Measurements from ENCODE around the gene MST1.

Gene MST1

DNA sequence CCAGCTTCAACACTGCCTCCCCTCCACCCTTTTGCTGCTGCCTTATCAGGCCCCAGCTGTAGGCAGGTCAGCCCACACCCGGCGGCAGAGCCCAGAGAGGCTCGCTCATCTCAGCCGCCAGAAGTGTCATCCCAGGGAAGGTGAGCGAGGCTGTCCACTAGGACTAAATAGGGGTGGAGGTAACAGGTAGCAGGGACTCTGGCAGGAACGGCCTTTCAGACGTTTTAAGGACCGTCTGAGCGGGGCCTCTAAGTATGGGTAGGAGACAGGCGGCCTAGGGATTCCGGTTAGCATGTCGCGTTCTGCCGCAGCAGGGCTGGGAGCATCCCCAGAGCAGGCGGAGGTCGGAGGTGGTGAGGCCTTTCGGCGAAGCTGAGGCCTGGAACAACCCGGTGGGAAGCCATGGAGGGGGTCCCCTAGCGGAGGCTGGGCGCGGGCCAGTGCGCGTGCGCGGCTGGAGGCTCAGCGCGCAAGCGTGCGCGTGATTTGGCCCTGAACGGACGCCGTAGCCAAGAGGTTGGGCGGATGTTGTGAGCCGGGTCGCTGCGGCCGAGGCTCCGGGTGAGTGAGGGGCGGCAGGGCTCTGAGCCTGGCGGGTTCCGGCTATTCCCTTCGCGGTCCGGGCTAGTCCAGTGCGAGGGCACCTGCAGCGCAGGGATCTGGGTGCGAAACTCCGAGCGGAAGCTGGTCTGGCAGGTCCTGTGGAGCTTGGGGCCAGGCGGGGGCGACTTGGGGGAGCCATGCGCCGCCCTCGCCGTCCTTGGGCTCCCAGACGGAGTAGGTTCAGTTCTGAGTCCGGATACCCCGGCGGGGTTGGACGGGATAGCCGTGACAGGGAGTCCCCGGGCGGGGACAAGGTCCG is at the start of gene MST1, which contains the start of gene RNF123:
Gene MST1 (minus strand): TSS at position 429 of the 862 bp plus-strand sequence. CDS start 783 bp downstream, outside the sequence.
Gene RNF123 (plus strand): TSS at position 512 of the 862 bp plus-strand sequence. CDS start 1,609 bp downstream, outside the sequence.
- peak; percentile 73 to 81 for ATAC-seq

DNA sequence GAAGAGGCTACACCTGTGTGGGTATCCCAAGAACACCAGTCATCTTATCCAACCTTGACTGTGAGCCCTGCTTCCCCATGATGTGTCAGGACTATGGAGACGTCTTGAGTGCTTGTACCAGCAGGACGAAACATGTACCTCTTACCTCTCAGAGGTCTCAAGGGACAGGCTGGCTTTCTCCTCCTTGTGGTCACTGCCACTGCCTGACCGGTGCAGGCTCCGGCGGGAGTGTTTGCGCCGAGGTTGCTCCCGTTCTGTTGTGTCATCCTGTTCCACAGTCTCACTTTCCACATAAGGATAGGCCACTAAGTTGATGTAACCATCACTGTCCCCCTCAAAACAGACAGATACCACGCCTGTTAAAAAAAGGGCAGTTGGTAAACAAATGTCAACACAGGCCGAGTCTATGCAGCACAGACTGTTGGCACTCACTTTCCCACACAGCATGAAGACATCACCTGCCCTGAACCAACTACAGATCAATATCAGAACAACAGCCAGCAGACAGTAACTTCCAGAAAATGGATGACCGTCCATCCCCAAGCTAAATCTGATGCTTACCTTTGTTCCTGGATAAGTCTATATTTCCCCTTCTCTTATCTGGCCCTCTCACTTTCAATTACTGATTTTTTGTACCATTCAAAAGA is 48.9 kb upstream of the MST1 start:
- ATAC-seq = no peak

DNA sequence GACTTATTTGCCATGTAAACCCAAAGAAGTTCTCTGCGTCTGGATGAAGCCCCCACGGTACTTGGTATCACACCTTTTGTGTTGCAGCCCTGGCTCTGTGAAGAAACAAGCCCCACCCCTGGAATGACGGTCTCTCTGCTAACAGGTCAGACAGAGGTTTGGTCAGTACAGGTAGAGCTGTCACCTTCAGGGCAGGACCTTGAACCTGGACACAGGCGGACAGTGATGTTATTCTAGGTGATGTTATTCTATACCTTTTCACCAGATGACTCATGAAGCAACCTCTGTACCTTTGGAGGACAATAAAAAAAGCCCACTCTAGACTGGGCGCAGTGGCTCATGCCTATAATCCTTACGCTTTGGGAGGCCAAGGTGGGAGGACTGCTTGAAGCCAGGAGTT is 45.5 kb upstream of the MST1 start:
- ATAC-seq = no peak

DNA sequence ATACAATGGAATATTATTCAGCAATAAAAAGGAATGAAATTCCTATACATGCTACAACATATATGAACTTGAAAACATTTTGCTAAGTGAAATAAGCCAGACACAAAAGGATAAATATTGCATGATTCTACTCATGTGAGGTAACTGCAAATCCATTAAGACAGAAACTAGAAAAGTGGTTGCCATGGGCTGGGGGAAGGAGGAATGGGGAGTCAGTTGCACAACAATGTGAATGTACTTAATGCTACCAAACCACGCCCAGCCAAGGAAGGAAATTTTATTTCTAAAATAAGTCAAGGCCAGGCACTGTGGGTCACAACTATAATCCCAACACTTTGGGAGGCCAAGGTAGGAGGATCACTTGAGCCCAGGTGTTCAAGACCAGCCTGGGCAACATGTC is 44.3 kb upstream of the MST1 start:
- no peak for ATAC-seq

DNA sequence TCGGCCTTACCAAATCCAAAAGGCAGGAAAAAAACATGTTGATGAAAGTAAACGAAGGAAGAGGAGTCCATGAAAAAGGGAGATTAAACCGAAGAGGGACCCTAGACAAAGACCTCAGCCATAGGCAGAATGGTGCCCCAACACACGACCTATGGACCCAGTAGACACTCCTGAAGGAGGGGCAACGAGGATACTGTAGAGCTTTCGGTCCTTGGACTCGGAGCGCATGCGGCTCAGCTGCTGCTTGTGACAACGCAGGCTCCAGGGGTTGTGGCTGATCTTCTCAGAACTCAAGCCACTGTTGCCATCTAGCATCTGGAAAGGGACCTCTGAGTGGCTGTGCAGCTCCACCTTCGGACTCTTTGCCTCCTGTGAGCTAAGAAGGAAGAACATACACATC is 43.3 kb upstream of the MST1 start:
- ATAC-seq = no peak

DNA sequence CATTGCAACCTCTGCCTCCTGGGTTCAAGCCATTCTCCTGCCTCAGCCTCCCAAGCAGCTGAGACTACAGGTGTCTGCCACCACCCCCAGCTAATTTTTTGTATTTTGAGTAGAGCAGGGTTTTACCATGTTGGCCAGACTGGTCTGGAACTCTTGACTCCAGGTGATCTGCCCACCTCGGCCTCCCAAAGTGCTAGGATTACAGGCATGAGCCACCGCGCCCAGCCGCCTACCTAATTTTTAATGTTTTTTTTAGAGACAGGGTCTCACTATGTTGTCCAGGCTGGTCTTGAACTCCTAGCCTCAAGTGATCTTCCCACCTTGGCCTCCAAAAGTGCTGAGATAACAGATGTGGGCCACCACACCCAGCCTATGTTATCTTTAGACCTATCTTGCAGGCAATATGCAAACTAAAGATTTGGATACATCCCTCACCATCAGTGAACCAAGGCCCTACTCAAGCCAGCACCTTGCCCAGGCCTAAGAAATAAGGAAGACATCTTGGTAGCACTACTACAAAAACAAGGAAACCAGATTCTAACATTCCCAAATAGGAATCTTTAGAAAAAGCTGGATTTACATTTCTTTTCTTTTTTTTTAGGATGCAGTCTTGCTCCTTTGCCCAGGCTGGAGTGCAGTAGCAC is 40.8 kb upstream of the MST1 start:
- ATAC-seq = no peak

DNA sequence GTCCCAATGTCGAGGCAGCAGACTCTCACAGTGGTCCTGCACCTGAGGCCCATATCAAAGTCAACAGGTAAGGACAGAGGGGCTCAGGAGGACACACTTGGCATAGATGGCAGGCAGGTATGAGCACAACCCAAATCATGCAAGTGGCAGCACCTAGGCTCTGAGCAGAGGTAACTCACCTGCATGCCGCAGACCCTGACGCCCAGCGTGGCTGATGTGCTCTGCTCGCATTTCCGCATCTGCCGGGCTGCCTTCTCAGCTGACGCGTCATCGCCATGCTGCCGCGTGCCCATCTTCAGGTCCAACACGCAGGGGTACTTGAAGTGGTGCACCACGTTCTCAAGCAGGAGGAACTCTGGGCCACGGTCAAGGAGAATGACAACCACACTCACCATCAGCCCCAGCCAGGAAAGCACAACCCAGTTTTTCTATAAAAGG is 38.7 kb upstream of the MST1 start:
- no peak for ATAC-seq

DNA sequence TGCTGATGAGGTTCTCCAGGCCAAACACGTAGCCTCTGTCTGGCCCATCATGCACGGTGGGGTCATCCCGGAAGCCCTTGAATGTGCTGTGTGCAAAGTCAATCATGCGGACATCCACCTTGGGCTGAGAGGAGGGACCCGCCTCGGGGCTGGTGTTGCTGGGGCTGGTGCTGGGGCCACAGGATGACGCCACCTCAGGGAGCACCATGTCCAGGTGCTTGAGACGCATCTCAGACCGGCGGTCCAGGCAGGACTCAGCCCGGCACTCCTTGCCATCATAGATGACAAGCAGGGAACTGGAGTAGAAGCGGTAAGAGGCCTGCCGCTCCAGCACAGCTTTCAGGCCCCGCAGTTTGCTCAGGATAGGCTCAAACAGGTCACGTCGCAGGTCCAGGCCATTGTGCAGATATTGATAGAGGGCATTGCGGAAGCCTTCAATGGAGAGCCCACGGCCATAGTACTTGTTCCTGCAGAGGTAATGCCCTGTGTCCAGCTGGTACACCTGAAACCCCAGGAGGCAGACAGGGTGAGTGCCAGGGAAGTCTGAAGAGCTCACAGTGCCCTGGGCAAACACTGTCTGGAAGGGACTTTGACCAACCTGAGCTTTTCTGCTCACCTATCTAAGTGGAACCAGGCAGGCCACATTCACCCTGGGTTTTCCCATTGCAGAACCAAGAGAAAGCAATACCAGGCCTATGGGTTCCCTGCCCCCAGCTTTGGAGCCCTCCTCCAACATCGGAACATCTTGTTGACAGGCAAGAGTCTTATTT is 38.1 kb upstream of the MST1 start:
- ATAC-seq = no peak

DNA sequence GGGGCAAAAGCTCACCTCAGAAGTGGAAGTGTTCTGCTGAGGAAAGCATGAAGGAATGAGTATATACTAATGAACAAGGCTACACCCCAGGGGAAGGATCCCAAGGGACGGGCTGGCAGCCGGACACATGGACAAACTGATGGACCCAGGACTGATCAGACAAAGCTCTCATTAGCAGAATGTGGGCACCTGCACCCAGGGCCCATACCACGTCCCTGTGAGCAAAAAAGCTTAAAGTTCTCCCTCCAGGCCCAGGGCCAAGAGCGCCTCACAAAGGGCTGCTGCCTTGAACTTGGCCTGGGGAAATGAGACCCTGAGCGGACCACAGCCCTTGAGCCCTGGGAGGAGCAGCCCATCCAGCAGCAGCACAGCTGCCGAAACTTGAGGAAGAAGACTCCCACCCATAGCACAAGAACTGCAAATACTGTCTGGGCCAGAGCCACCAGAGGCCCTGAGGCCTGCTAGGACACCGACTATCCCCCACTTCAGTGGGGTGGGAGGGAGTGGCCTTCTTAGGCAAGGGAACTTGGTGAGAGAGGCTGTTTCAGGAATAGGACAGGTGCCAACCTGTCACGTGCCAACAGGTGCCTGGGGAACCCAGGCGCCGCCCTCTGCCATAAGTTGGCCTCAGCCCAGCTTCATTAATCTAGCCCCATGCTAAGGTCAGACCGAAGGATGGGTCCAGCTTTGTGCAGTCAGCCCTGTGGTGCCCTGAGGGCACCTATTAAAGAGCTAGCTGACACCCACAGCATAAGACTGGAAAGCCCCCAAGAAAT is 36.8 kb upstream of the MST1 start:
- ATAC-seq = no peak

DNA sequence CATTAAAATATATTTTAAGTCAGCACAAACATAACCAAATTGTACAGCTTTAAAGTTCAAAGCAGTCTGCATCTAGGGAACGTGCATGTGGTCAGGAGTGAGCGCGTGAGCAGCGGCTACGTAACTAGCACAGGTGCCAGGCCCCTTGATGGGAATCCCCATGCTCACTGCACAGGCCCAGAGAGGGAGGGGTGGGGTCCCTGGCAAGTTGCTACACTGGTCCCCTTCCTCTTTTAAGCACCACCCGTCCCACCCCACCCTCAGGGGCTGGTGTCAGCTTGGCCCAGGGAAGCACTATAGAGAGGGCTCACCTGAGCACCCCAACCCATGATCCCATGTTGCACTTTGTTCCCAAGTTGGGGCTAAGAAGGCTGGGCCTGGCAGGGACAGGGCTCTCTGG is 35.3 kb upstream of the MST1 start:
- no peak for ATAC-seq

DNA sequence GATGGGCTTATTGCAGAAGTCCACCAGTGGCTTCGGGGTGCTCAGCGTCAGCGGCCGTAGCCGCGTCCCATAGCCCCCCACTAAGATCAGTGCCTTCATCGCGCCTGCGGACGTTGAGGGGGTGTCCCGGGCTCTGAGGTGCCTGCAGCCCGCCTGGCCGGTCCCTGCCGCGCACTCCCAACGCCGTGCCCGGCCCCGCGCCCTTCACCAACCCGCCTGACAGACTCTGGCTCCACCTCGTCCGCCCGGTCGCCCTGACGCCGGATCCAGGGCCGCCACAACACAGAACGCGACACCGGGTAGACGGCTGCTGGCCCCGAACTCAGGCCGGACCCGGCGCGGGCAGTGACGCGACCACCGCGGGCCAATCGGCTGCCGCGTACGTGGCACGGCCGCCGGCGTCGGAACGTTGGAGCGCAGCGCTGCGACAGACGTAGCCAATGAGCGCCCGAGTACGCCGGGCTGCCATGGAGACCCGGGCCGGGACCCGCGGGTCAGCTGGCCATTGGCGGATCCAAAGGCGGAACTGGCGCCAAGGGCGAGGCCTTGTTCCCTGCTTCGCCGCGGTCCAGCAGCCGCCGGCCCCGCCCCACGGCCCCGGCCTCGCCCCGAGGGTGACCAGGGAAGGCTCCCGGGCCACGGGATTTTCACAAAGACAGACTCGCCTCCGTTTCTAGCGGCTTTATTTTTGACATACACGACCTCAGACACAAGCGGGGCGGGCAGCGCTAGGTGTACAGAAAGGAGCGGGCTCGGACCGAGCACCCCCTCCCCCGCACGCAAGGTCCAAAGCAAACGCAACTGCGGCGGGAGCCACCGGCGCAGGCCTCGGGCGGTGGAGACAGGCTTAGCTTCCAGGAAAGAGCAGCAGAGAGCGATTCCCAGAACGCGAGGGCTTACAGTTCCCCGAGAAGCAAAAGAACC is 34.6 kb upstream of the MST1 start, which contains the start of gene GMPPB:
Gene GMPPB (minus strand): TSS at position 324 of the 924 bp plus-strand sequence. CDS start 225 bp downstream, at position 99.
- ATAC-seq = peak; percentile 86 to 87

DNA sequence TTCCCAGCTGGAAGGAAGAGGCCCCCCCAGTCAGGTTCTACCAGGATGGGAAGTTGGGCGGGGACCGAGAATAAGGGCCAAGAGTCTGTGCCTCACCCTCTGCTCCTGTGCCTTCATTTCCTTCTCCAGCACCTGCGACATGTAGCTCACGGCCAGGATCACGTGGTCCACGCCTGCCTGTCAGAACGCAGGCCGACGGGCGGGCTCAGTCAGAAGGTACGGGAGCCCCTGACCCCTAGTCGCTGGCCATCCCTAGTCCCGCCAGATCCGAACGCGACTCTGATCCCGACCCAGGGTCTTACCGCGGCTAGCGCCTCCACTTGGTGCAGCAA is 34.0 kb upstream of the MST1 start:
- peak; percentile 11 to 23 for ATAC-seq

DNA sequence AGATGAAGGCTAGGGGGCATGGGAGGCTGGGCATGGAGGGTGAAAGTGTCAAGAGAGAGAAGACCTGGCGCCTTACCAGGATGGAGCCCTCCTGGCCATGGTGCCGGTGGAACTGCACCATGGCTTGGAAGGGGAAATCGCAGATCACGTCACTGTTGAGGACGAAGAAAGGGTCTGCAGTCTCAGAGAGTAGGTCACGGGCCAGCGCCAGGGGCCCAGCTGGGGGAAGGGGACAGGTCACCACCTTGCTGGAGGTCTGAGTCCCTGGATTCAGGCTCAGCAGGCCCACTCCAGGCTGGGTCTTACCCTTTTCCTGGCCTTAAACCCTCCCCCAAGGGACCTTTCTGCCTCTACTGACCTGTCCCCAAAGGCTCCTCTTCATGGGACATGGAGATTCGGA is 33.6 kb upstream of the MST1 start:
- ATAC-seq = no peak

DNA sequence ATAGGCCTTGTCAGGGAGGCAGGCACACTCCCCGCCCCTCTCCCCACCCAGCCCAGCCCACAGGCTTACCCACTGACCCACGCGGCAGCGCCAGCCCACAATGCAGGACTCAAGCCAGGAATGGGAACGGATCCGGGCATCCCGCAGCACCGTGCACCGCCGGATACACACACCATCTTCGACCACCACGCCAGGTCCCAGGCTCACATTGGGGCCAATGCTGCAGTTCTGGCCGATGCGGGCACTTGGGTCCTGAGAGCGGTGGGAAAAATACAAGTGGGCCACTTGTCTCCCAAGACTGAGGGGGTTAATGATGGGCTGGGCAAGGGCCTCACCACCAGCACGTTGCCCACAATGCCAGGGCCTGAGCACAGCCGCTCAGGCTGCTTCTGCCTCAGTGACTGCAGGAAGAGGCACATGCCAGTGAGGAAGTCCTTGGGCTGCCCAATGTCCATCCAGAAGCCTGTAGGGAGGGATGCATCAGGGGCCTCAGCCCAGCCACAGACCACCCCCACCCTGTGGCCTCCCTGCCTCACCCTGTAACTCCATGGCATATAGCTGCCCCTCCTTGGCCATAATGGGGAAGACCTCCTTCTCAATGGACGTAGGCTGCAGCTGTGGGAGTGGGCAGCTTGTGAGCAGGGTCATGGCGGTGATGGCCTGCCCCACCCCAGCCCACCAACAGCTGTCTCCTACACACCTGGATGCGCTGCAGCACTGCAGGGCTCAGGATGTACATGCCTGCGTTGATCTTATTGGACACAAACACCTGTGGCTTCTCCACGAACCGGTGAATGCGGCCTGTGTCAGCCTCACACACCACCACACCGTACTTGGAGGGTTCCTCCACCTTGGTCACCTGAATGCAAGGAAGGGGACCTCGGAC is 32.9 kb upstream of the MST1 start:
- ATAC-seq = no peak

DNA sequence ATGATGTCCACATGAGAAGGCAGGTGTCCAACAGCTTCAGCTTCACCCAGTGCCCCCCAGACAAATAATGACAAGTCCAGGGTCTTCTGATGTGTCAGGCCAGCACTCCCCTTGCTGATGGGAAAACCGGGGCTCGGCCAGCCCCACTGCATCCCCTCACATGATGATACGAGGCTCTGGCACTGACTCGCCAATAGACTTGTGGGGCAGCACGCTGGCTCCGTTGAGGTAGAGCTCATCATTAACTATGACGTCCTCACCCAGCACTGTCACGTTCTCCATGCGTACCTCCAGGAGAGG is 32.3 kb upstream of the MST1 start:
- no peak for ATAC-seq

DNA sequence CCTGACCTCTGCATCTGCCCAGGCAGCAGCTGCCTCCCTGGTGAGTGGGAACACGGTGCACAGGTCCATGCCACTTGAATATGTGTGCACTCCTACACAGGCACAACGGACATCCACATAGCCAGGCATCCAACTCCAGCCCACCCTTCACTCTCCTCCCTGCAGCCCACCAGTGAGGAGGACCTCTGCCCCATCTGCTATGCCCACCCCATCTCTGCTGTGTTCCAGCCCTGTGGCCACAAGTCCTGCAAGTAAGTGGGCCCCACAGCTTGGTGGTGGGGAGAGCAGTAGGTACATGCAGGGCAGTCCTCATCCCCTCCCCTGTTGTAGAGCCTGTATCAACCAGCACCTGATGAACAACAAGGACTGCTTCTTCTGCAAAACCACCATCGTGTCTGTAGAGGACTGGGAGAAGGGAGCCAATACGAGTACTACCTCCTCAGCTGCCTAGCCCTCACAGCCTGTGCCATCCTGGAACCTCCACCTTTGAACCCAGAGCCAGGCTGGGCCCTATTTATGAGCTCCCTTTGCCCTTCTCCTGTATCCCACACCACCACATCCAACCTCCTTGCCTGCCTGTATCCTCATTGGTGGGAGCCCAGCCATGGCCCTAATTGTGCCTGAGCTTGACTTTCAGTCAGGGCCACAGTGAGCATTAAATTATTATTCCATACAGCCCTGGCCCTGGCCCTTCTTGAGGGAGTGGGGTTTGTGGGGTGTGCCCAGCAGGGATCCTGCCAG is 31.8 kb upstream of the MST1 start:
- ATAC-seq = no peak

DNA sequence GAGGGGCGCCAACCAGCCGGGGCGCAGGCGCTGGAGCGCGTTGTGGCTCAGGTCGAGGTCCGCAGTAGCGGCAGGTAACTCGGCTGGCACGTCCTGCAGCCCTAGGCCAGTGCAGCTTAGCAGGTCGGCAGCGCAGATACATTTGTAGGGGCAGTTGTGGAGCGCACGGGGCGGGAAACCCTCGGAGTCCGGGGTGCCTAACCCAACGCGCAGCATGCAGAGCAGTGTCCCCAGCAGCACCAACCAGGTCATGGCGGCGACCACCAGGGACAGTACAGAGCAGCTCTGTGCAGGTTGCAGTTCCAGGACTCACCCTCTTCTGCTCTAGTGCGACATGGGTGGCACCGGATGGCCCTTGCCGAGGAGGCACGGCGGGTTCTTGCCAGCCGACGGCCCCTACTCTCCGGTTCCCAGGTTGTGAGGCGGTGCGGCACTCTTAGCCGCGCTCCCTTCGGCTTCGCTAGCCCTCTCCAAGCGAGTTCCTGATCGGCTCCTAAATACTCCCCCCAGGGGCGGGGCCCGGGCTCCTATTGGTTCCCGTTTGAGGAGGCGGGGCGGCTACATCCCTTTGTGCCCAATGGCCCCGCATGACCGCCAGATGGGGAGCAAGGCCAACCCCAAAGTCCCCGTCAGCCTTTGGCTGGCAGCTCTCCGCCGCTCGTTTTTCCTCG is 30.1 kb upstream of the MST1 start, which contains the start of gene AMIGO3:
Gene AMIGO3 (minus strand): TSS at position 471 of the 671 bp plus-strand sequence. CDS start 219 bp downstream, at position 252.
- peak; percentile 66 to 69 for ATAC-seq

DNA sequence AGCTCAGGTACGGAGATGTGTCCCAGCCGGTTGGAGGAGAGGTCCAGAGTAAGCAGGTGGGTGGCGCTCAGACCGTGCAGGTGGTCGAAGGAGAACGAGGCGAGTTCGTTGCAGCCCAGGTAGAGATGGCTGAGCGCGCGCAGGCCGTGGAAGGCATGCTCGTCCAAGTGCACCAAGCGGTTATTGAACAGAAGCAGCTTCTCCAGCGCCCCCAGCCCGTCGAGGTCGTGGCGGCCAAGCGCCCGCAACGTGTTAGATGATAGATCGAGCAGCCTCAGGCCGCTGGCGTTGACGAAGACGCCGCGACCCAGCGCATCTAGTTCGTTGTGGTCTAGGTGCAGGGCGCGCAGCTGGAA is 29.6 kb upstream of the MST1 start:
- ATAC-seq = no peak
